ENCODE data around the gene OPRL1. TPM values are rescaled to one million over a fixed set of nuclear protein-coding genes. Genes with fewer than 3 reads are reported as not detected.
A peak's percentile ranks its signal among the peaks of the same experiment; 100 is the strongest.

The OPRL1 gene
- total and polyA plus RNA-seq, 2 of the 8 experiments (the other 6 are each of a cell fraction or from before 2014, with no cell fraction given), result 0.63 to 0.98 TPM

DNA sequence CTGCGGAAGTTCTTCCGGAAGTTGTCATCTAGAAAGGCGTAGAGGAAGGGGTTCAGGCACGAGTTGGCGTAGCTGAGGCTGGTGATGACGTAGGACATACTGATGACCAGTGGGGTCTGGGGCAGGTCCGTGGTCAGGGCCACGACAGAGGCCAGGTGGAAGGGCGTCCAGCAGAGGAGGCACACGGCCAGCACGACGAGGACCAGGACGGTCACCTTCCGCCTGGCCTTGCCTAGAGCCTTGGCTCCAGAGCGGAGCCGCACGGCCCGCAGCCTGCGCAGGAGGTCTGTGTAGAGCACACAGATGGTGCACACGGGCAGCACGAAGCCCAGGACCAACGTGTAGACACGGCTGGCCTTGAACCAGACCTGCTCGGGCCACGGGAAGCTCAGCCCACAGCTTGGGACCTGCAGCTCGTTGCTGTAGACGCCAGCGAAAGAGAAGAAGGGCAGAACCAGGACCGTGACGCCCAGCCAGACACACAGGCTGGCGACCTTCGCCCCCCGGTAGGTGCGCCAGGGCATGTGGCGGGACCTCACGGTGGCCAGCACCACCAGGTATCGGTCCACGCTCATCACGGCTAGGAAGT is 26.1 kb downstream of the OPRL1 start:
- Histone ChIP-seq H2BK5ac (ENCODE audit: low read depth, low read length) (no peak overlapping the region), H3K9me3 (ENCODE audit: insufficient read depth in 2 of 2, low read depth in 1 of 2, low read length in 1 of 2) (no peaks in the 10 kb centered on the region), H3K27me3 (replicated peaks in 1 of 4; ENCODE audit: control insufficient read depth in 3 of 4, extremely low read depth in 1 of 4, insufficient read depth in 3 of 4, low read length in 3 of 4) (peaks cover 2 to 19% (median 18%) of the 10 kb centered on the region in 4 experiments), H3K4ac (replicated peaks; ENCODE audit: insufficient read length, low read depth, low read length) (no peak overlapping the region), H3K27ac (ENCODE audit: low read depth, low read length) (no peak overlapping the region), H4K91ac (replicated peaks; ENCODE audit: insufficient read length, low read length) (no peak overlapping the region), H2AFZ (ENCODE audit: low read length) (no peak overlapping the region), H2AK5ac (ENCODE audit: low read depth, low read length) (no peak overlapping the region), H4K5ac (ENCODE audit: insufficient read length, low read depth, low read length) (no peak overlapping the region), H3K4me1 (replicated peaks in 1 of 4; ENCODE audit: control insufficient read depth in 3 of 4, insufficient read depth in 4 of 4, low read length in 3 of 4) (peaks cover 0 to 8% (median 3%) of the 10 kb centered on the region in 4 experiments; a peak in 3 of 7 replicates), H3K56ac (replicated peaks; ENCODE audit: insufficient read length, low read depth, low read length) (no peak overlapping the region), H2BK120ac (replicated peaks; ENCODE audit: low read depth, low read length) (no peak overlapping the region), H2BK20ac (ENCODE audit: low read length) (no peak overlapping the region), H4K8ac (ENCODE audit: extremely low read depth, insufficient read depth, low read length) (no peak overlapping the region), H3K79me1 (ENCODE audit: low read depth, low read length) (no peaks in the 10 kb centered on the region; the same call in 1 of the 2 replicates), H2BK15ac (ENCODE audit: low read length) (no peak overlapping the region), H3K36me3 (ENCODE audit: control insufficient read depth in 2 of 4, insufficient read depth in 4 of 4, low read length in 3 of 4) (no peaks in the 10 kb centered on the region), H3K79me2 (ENCODE audit: control insufficient read depth in 1 of 2, insufficient read depth in 2 of 2, low read length in 2 of 2) (no peaks in the 10 kb centered on the region), H3K4me3 (ENCODE audit: extremely low read depth in 1 of 4, insufficient read depth in 2 of 4, low read depth in 3 of 4, low read length in 4 of 4) (no peak overlapping the region), H3K18ac (ENCODE audit: extremely low read depth, low read length) (no peak overlapping the region), H3K4me2 (ENCODE audit: insufficient read depth in 1 of 2, low read depth in 2 of 2, low read length in 2 of 2) (no peak overlapping the region), H3K9ac (replicated peaks in 1 of 4; ENCODE audit: extremely low read depth in 1 of 4, low read depth in 3 of 4, low read length in 3 of 4) (no peak overlapping the region), H3K23ac (ENCODE audit: insufficient read length) (no peak overlapping the region), H2BK12ac (ENCODE audit: low read depth, low read length) (no peak overlapping the region), H4K20me1 (replicated peaks in 1 of 2; ENCODE audit: control insufficient read depth in 1 of 2, insufficient read depth in 2 of 2, low read length in 2 of 2) (peaks cover 3 to 4% of the 10 kb centered on the region in 2 experiments), H3K23me2 (ENCODE audit: low read depth, low read length) (peaks cover 2% of the 10 kb centered on the region; the same call in 1 of the 2 replicates), H3K14ac (ENCODE audit: insufficient read length) (no peak overlapping the region)
- DNase-seq (ENCODE audit: low read depth in 1 of 2, low spot score in 2 of 2) (peak in 1 of 2 experiments; percentile 43), FAIRE-seq (no peak)
- WGBS, 2 experiments (ENCODE audit: extremely low coverage in 1 of 2, insufficient coverage in 1 of 2, insufficient read length in 1 of 2, insufficient replicate concordance in 2 of 2, low coverage in 1 of 2, low lambda C conversion rate in 2 of 2, missing lambda C conversion rate in 1 of 2), result 92% methylated on average over 36 of the region's 39 CpGs; no CpG with 5 or more reads in 1 of the 2 experiments
- ChIA-PET CTCF (ENCODE audit: partially characterized antibody) (interaction anchor here (0.8 to 6.4 kb wide), 3 partner anchors 10 to 16 kb away, joined by 3 to 59 read pairs (median 4); no protein-coding TSS in a partner anchor), POLR2A (ENCODE audit: partially characterized antibody) (no interaction called here)
- TF ChIP-seq CHD1 (IDR thresholded peaks at IDR 0.05; ENCODE audit: low read depth, low read length), result no peak
- no peak for TF ChIP-seq CREB1 (IDR thresholded peaks at IDR 0.05)
- TF ChIP-seq PHF8 (conservative IDR thresholded peaks at IDR 0.05; ENCODE audit: low read depth, low read length), result no peak
- no peak for TF ChIP-seq RAD21 (IDR thresholded peaks at IDR 0.05 in 1 of 2, conservative IDR thresholded peaks at IDR 0.05 in 1 of 2; ENCODE audit: low read depth in 2 of 2, low read length in 2 of 2)
- TF ChIP-seq, protein P1, sequence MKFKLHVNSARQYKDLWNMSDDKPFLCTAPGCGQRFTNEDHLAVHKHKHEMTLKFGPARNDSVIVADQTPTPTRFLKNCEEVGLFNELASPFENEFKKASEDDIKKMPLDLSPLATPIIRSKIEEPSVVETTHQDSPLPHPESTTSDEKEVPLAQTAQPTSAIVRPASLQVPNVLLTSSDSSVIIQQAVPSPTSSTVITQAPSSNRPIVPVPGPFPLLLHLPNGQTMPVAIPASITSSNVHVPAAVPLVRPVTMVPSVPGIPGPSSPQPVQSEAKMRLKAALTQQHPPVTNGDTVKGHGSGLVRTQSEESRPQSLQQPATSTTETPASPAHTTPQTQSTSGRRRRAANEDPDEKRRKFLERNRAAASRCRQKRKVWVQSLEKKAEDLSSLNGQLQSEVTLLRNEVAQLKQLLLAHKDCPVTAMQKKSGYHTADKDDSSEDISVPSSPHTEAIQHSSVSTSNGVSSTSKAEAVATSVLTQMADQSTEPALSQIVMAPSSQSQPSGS (IDR thresholded peaks at IDR 0.05; ENCODE audit: low read length), result no peak
- no peak for TF ChIP-seq SIX5 (IDR thresholded peaks at IDR 0.05; ENCODE audit: low read depth, low read length)
- no peak for TF ChIP-seq CBX8 (IDR thresholded peaks at IDR 0.05; ENCODE audit: borderline replicate concordance, low read depth, low read length)
- TF ChIP-seq NANOG (IDR thresholded peaks at IDR 0.05; ENCODE audit: insufficient read depth, low read depth, low read length, poor library complexity, severe bottlenecking), result no peak
- no peak for TF ChIP-seq JUND (IDR thresholded peaks at IDR 0.05; ENCODE audit: low read length)
- TF ChIP-seq, protein P2, sequence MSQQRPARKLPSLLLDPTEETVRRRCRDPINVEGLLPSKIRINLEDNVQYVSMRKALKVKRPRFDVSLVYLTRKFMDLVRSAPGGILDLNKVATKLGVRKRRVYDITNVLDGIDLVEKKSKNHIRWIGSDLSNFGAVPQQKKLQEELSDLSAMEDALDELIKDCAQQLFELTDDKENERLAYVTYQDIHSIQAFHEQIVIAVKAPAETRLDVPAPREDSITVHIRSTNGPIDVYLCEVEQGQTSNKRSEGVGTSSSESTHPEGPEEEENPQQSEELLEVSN (IDR thresholded peaks at IDR 0.05), result no peak
- no peak for TF ChIP-seq POLR2A (IDR thresholded peaks at IDR 0.05; ENCODE audit: control extremely low read depth in 1 of 2, low read depth in 2 of 2, low read length in 2 of 2)
